BJ (cell line): Measurements from ENCODE around the gene ERRFI1. TPM values are rescaled to one million over a fixed set of nuclear protein-coding genes. Genes with fewer than 3 reads are reported as not detected.

Experiments used
- CTCF ChIA-PET: fragments of 350-600 bp; formaldehyde crosslinking; extraction: SDS; loops from one replicate; lab custom pipeline; 2021; ENCODE audit warnings: antibody characterized with exemption, inconsistent platforms; lab: Yijun Ruan, JAX
- POLR2A ChIA-PET: fragments of 300-600 bp; sonication (Branson Sonifier 250); formaldehyde crosslinking; extraction: SDS; loops from one replicate; lab custom pipeline; 2021; ENCODE audit warnings: antibody characterized with exemption; lab: Charles Lee
- DNase-seq: peaks from one replicate; pipeline ENCODE4 v3.0.0-alpha.2; 2011; ENCODE audit warnings: low read depth
- H3K27me3 ChIP-seq: 2 replicates; pipeline ENCODE4 v1.6.0; 2011; ENCODE audit warnings: low read length; ENCODE audit not compliant: control insufficient read depth, insufficient read depth
- H3K36me3 ChIP-seq: 2 replicates; pipeline ENCODE4 v1.5.1; 2011; ENCODE audit warnings: low read length; ENCODE audit not compliant: control insufficient read depth, insufficient read depth
- H3K4me3 ChIP-seq: 2 replicates; pipeline ENCODE4 v1.5.1; 2011; ENCODE audit warnings: low read depth, mild to moderate bottlenecking, control low read depth, low read length
- CTCF ChIP-seq: IDR thresholded peaks from 2 replicates; pipeline ENCODE4 v1.5.1; 2011; ENCODE audit warnings: low read depth, mild to moderate bottlenecking, control low read depth, inconsistent platforms, low read length, moderate library complexity; ENCODE audit not compliant: insufficient read depth
- polyA plus RNA-seq: library from polyadenylated mRNA; depleted of rRNA; stranded (reverse); fragments of >200 nt; gene quantifications from 2 replicates; pipeline ENCODE4 v1.2.3, GENCODE V29; 2011

The ERRFI1 gene
- polyA plus RNA-seq, 1 experiment = 20.5 TPM

GRCh38 chr1:7988576-7988975 is 37.5 kb downstream of the ERRFI1 start:
- Histone ChIP-seq H3K36me3 (peaks cover 11% of the 10 kb centered on the region), H3K27me3 (no peaks in the 10 kb centered on the region), H3K4me3 (no peak overlapping the region)
- TF ChIP-seq CTCF = no peak
- DNase-seq = no peak
- ChIA-PET CTCF (interaction anchor here (1.0 to 3.3 kb wide), 5 partner anchors 10 to 359 kb away, joined by 3 to 12 read pairs (median 5); partner anchors contain the start of gene SLC45A1), POLR2A (no interaction called here)

GRCh38 chr1:7987528-7987927 is 38.6 kb downstream of the ERRFI1 start:
- CTCF ChIA-PET = interaction anchor here (1.2 to 3.3 kb wide), 4 partner anchors 9 to 330 kb away, joined by 3 to 12 read pairs (median 4); partner anchors contain the start of gene SLC45A1
- Histone ChIP-seq H3K27me3 (no peaks in the 10 kb centered on the region), H3K4me3 (no peak overlapping the region), H3K36me3 (peaks cover 18% of the 10 kb centered on the region)
- no peak for DNase-seq
- POLR2A ChIA-PET = no interaction called here
- no peak for TF ChIP-seq CTCF

GRCh38 chr1:7985851-7986612 is 40.1 kb downstream of the ERRFI1 start:
- Histone ChIP-seq H3K36me3 (peaks cover 19% of the 10 kb centered on the region), H3K4me3 (no peak overlapping the region), H3K27me3 (no peaks in the 10 kb centered on the region)
- CTCF ChIA-PET = interaction anchor here (1.3 to 7.8 kb wide), 5 partner anchors 10 to 363 kb away, joined by 3 to 71 read pairs (median 4); partner anchors contain the start of gene SLC45A1
- POLR2A ChIA-PET = no interaction called here
- no peak for TF ChIP-seq CTCF
- DNase-seq = no peak

GRCh38 chr1:7984811-7985210 is 41.3 kb downstream of the ERRFI1 start:
- Histone ChIP-seq H3K27me3 (no peaks in the 10 kb centered on the region), H3K4me3 (no peak overlapping the region), H3K36me3 (peaks cover 22% of the 10 kb centered on the region)
- no peak for TF ChIP-seq CTCF
- ChIA-PET POLR2A (no interaction called here), CTCF (interaction anchor here (1.5 to 7.8 kb wide), 5 partner anchors 10 to 364 kb away, joined by 4 to 71 read pairs (median 29); partner anchors contain the start of gene SLC45A1)
- DNase-seq = no peak

- no peak for DNase-seq
- TF ChIP-seq CTCF = no peak
- ChIA-PET CTCF (interaction anchor here (0.8 to 7.8 kb wide), 11 partner anchors 8 to 866 kb away, joined by 3 to 71 read pairs (median 5); partner anchors contain the start of gene SLC45A1), POLR2A (no interaction called here)
- Histone ChIP-seq H3K36me3 (peaks cover 27% of the 10 kb centered on the region), H3K27me3 (no peaks in the 10 kb centered on the region), H3K4me3 (no peak overlapping the region)
Measured at GRCh38 chr1:7983086-7983778, 42.9 kb downstream of the ERRFI1 start.
